H1 (cell line): ENCODE results near the gene SIAH3.

Source experiments
- ASH2L ChIP-seq: fragments of 200-600, 300-600 bp; sonication (generic); IDR thresholded peaks from one replicate; pipeline ENCODE4 v1.7.1; 2017; ENCODE audit warnings: low read length
- EP300 ChIP-seq, 2 experiments: IDR thresholded peaks; 1 replicate in 1 of 2; 2 replicates in 1 of 2; pipeline ENCODE4 v1.6.1; 2011 to 2012; ENCODE audit warnings: low read depth in 2 of 2, low read length in 2 of 2, mild to moderate bottlenecking in 2 of 2, borderline replicate concordance in 1 of 2, inconsistent platforms in 1 of 2, moderate library complexity in 1 of 2
- POLR2A ChIP-seq, 2 experiments: IDR thresholded peaks; 1 replicate in 1 of 2; 2 replicates in 1 of 2; pipeline ENCODE4 v1.6.1; 2011; ENCODE audit warnings: low read depth in 2 of 2, low read length in 2 of 2, mild to moderate bottlenecking in 2 of 2; ENCODE audit errors: control extremely low read depth in 1 of 2
- SUZ12 ChIP-seq: fragments of 200-600 bp; sonication (generic); IDR thresholded peaks from 2 replicates; pipeline ENCODE4 v1.6.1; 2012; ENCODE audit warnings: mild to moderate bottlenecking, inconsistent platforms, low read length, moderate library complexity, mixed read lengths
- TAF7 ChIP-seq: optimal IDR thresholded peaks from 2 replicates; pipeline ENCODE3; 2011; ENCODE audit warnings: low read depth, mild to moderate bottlenecking, inconsistent platforms, low read length, moderate library complexity, borderline replicate concordance
- TF ChIP-seq, protein P1 (sequence below), 3 experiments: IDR thresholded peaks; 1 replicate in 2 of 3; 2 replicates in 1 of 3; pipeline versions ENCODE4 v1.5.1 to v1.6.1; 2011; ENCODE audit warnings: low read length in 3 of 3, mild to moderate bottlenecking in 3 of 3, inconsistent platforms in 2 of 3, low read depth in 1 of 3, moderate library complexity in 1 of 3; ENCODE audit not compliant: insufficient read depth in 1 of 3; ENCODE audit errors: control extremely low read depth in 1 of 3
- TF ChIP-seq, protein P2 (sequence below): IDR thresholded peaks from 2 replicates; pipeline ENCODE4 v1.6.1; 2012; ENCODE audit warnings: low read length, inconsistent platforms

DNA sequence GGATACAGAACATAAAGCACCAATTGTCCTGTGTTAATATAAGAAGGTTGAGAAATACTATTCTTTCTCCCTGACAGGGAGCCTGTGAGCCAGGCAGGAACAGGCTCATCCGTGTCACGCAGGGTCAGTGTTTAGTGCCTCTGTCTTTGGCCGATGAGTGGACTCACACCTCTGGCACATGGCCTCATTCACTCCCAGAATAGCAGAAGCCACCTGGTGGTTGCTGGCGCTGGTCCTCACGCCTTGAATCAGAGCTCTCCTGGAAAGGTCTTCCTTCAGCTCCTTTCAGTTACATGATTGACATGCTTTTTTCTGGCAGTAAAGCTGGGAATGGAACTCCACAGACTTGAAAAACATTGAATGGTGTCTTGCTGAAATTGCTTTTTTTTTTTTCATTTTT lies 28.1 kb upstream of the SIAH3 start:
- TF ChIP-seq, protein P1, sequence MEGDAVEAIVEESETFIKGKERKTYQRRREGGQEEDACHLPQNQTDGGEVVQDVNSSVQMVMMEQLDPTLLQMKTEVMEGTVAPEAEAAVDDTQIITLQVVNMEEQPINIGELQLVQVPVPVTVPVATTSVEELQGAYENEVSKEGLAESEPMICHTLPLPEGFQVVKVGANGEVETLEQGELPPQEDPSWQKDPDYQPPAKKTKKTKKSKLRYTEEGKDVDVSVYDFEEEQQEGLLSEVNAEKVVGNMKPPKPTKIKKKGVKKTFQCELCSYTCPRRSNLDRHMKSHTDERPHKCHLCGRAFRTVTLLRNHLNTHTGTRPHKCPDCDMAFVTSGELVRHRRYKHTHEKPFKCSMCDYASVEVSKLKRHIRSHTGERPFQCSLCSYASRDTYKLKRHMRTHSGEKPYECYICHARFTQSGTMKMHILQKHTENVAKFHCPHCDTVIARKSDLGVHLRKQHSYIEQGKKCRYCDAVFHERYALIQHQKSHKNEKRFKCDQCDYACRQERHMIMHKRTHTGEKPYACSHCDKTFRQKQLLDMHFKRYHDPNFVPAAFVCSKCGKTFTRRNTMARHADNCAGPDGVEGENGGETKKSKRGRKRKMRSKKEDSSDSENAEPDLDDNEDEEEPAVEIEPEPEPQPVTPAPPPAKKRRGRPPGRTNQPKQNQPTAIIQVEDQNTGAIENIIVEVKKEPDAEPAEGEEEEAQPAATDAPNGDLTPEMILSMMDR (IDR thresholded peaks at IDR 0.05; ENCODE audit: control extremely low read depth in 1 of 3, insufficient read depth in 1 of 3, low read depth in 1 of 3, low read length in 3 of 3) = peak; percentile 42 to 71 (median 60)
- TF ChIP-seq, protein P2, sequence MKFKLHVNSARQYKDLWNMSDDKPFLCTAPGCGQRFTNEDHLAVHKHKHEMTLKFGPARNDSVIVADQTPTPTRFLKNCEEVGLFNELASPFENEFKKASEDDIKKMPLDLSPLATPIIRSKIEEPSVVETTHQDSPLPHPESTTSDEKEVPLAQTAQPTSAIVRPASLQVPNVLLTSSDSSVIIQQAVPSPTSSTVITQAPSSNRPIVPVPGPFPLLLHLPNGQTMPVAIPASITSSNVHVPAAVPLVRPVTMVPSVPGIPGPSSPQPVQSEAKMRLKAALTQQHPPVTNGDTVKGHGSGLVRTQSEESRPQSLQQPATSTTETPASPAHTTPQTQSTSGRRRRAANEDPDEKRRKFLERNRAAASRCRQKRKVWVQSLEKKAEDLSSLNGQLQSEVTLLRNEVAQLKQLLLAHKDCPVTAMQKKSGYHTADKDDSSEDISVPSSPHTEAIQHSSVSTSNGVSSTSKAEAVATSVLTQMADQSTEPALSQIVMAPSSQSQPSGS = no peak
- no peak for TF ChIP-seq TAF7
- no peak for TF ChIP-seq SUZ12
- no peak for TF ChIP-seq EP300 (IDR thresholded peaks at IDR 0.05; ENCODE audit: borderline replicate concordance in 1 of 2, low read depth in 2 of 2, low read length in 2 of 2)
- no peak for TF ChIP-seq POLR2A (IDR thresholded peaks at IDR 0.05; ENCODE audit: control extremely low read depth in 1 of 2, low read depth in 2 of 2, low read length in 2 of 2)
- no peak for TF ChIP-seq ASH2L
